ENCODE measurements around the gene RBM5.

Gene RBM5

GRCh38 chr3:50121072-50122032 lies 32.6 kb downstream of the RBM5 start:
- DNase-seq (ENCODE audit: low read depth, low spot score), result peak; percentile 58

- DNase-seq (ENCODE audit: low read depth, low spot score), result no peak
Observed at GRCh38 chr3:50122071-50122470, 33.4 kb downstream of the RBM5 start.

GRCh38 chr3:50122661-50123391 lies 34.1 kb downstream of the RBM5 start:
- no peak for DNase-seq (ENCODE audit: low read depth, low spot score)

GRCh38 chr3:50123394-50124051 lies 34.8 kb downstream of the RBM5 start:
- no peak for DNase-seq (ENCODE audit: low read depth, low spot score)

GRCh38 chr3:50124052-50124799 lies 35.5 kb downstream of the RBM5 start:
- no peak for DNase-seq (ENCODE audit: low read depth, low spot score)

- no peak for DNase-seq (ENCODE audit: low read depth, low spot score)
Observed at GRCh38 chr3:50124800-50125178, 36.1 kb downstream of the RBM5 start.

GRCh38 chr3:50125541-50126286 lies 37.0 kb downstream of the RBM5 start:
- no peak for DNase-seq (ENCODE audit: low read depth, low spot score)

- no peak for DNase-seq (ENCODE audit: low read depth, low spot score)
Observed at GRCh38 chr3:50126287-50127211, 37.8 kb downstream of the RBM5 start.

- no peak for DNase-seq (ENCODE audit: low read depth, low spot score)
Observed at GRCh38 chr3:50127251-50127691, 38.6 kb downstream of the RBM5 start.

- no peak for DNase-seq (ENCODE audit: low read depth, low spot score)
Observed at GRCh38 chr3:50128001-50128400, 39.3 kb downstream of the RBM5 start.

- no peak for DNase-seq (ENCODE audit: low read depth, low spot score)
Observed at GRCh38 chr3:50130436-50130835, 41.7 kb downstream of the RBM5 start.

GRCh38 chr3:50132421-50133282 lies 43.9 kb downstream of the RBM5 start:
- DNase-seq (ENCODE audit: low read depth, low spot score), result no peak

- no peak for DNase-seq (ENCODE audit: low read depth, low spot score)
Observed at GRCh38 chr3:50133283-50133615, 44.5 kb downstream of the RBM5 start.

GRCh38 chr3:50134367-50134766 lies 45.6 kb downstream of the RBM5 start:
- no peak for DNase-seq (ENCODE audit: low read depth, low spot score)

GRCh38 chr3:50135964-50136363 lies 47.2 kb downstream of the RBM5 start:
- DNase-seq (ENCODE audit: low read depth, low spot score), result no peak

GRCh38 chr3:50136714-50137405 lies 48.1 kb downstream of the RBM5 start:
- DNase-seq (ENCODE audit: low read depth, low spot score), result no peak

GRCh38 chr3:50137531-50137930 lies 48.8 kb downstream of the RBM5 start:
- DNase-seq (ENCODE audit: low read depth, low spot score), result no peak

Data from smooth muscle cell of the brain vasculature (primary cell).